ENCODE data around the gene TKTL1. TPM values are rescaled to one million over a fixed set of nuclear protein-coding genes. Genes with fewer than 3 reads are reported as not detected.
A peak's percentile ranks its signal among the peaks of the same experiment; 100 is the strongest.

The TKTL1 gene
- total RNA-seq, 4 donors from 2014 or later, result not detected

DNA sequence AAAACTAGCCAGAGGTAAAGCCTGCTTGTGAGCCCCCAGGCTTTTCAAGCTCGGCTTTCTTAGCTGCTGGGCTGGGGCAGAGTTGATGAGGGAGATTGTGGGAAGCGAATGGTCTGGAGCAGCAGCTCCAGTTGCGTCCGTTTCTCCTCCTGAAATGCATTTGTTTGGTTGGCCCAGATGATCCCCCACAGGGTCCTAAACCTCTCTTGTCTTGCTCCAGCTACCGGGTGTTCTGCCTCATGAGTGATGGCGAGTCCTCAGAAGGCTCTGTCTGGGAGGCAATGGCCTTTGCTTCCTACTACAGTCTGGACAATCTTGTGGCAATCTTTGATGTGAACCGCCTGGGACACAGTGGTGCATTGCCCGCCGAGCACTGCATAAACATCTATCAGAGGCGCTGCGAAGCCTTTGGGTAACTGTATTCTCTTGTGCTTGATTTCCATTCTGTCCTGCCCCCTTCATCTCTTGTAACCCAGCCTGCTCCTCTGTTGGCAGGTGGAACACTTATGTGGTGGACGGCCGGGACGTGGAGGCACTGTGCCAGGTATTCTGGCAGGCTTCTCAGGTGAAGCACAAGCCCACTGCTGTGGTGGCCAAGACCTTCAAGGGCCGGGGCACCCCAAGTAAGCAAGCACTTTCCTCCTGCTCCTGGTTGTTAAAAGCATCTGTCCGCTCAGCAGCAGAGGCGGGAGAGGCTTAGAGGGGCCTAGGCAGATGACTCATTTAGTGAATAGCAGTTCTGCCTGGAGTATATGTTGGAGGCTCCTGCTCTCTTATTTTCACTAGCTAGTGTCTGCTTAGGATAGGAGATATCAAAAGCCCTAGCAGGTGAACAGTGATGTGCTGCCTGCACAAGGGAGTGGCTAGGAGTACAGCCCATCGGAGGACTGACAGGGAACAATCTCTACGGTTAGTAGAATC lies 15.3 kb downstream of the TKTL1 start:
- no peak overlapping the region for H3K4me3 ChIP-seq
- no peaks in the 10 kb centered on the region for H3K27me3 ChIP-seq
- H3K4me1 ChIP-seq, result no peaks in the 10 kb centered on the region
- no peak overlapping the region for H3K27ac ChIP-seq
- no peak for DNase-seq
- H3K36me3 ChIP-seq, result no peaks in the 10 kb centered on the region
- no peak for TF ChIP-seq POLR2A (IDR thresholded peaks at IDR 0.05)
- TF ChIP-seq, protein P1, sequence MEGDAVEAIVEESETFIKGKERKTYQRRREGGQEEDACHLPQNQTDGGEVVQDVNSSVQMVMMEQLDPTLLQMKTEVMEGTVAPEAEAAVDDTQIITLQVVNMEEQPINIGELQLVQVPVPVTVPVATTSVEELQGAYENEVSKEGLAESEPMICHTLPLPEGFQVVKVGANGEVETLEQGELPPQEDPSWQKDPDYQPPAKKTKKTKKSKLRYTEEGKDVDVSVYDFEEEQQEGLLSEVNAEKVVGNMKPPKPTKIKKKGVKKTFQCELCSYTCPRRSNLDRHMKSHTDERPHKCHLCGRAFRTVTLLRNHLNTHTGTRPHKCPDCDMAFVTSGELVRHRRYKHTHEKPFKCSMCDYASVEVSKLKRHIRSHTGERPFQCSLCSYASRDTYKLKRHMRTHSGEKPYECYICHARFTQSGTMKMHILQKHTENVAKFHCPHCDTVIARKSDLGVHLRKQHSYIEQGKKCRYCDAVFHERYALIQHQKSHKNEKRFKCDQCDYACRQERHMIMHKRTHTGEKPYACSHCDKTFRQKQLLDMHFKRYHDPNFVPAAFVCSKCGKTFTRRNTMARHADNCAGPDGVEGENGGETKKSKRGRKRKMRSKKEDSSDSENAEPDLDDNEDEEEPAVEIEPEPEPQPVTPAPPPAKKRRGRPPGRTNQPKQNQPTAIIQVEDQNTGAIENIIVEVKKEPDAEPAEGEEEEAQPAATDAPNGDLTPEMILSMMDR (IDR thresholded peaks at IDR 0.05), result no peak
- no peaks in the 10 kb centered on the region for H3K9me3 ChIP-seq

DNA sequence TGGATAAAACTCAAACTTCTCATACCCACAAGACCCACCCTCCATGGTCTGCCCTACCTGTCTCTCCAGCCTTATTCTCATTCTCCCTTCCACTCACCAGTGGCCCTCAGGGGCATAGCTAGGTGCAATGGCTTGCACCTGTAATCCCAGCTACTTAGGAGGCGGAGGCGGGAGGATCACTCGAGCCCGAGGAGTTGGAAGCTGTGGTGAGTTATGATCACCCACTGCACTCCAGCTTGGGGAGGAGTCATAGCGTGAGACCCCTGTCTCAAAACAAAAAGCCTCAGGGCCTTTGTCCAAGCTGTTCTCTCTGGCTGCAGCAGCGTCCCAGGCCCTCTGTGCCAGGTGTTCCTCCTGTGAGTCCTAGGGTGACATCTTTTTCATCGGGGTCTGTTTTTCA lies 16.5 kb downstream of the TKTL1 start:
- DNase-seq, result no peak
- Histone ChIP-seq H3K9me3 (no peaks in the 10 kb centered on the region), H3K27me3 (no peaks in the 10 kb centered on the region), H3K36me3 (no peaks in the 10 kb centered on the region), H3K4me3 (no peak overlapping the region), H3K4me1 (no peaks in the 10 kb centered on the region), H3K27ac (no peak overlapping the region)
- TF ChIP-seq POLR2A (IDR thresholded peaks at IDR 0.05), result no peak
- TF ChIP-seq, protein P1 (IDR thresholded peaks at IDR 0.05), result no peak

DNA sequence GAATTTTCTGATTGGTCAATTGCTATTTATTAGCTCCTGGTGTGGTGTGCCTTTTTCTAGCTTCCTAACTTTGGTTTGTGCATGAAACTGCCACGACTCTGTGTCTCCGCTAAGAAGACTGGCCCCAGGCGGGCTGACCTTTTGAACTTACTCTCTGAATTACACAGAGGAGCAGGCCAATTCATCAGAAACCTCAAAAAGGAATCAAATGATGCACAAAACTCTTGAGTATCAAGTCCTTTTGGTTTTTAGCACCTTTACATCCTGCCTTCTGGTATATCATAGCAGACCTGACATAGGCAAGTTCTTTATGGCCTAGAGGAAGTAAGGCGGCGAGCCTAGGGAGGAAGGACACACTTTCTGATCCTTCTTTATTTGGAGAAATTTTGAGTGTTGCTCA lies 17.6 kb downstream of the TKTL1 start:
- TF ChIP-seq, protein P1 (IDR thresholded peaks at IDR 0.05), result no peak
- TF ChIP-seq POLR2A (IDR thresholded peaks at IDR 0.05), result no peak

DNA sequence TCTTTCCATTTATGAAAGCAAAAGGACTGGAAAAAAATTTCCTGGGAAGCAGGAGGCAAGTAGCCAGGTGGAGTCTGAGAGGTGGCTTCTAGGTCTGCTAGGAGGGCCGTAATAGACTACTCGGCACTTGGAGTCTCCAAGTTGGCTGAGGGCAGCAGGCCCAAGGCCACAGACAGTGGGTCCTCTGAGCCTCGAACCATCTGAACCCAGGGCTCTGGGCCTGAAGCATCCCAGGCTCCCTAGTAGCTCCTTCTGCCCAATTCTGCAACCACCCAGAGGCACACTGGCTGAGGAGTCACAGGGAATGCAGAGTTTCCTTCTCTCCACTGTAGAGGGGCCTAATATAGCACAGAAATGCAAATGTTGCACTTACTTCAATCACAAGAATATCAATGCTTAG lies 19.8 kb downstream of the TKTL1 start:
- Histone ChIP-seq H3K27me3 (no peaks in the 10 kb centered on the region), H3K9me3 (no peaks in the 10 kb centered on the region), H3K4me3 (no peak overlapping the region), H3K4me1 (no peaks in the 10 kb centered on the region), H3K27ac (no peak overlapping the region), H3K36me3 (no peaks in the 10 kb centered on the region)
- TF ChIP-seq, protein P1 (IDR thresholded peaks at IDR 0.05), result no peak
- no peak for TF ChIP-seq POLR2A (IDR thresholded peaks at IDR 0.05)
- no peak for DNase-seq

More for the DNA sequence above, 17.6 kb downstream of the TKTL1 start:
- no peak overlapping the region for H3K27ac ChIP-seq
- no peaks in the 10 kb centered on the region for H3K4me1 ChIP-seq
- no peaks in the 10 kb centered on the region for H3K36me3 ChIP-seq
- H3K27me3 ChIP-seq, result no peaks in the 10 kb centered on the region
- H3K4me3 ChIP-seq, result no peak overlapping the region
- DNase-seq, result no peak
- no peaks in the 10 kb centered on the region for H3K9me3 ChIP-seq

DNA sequence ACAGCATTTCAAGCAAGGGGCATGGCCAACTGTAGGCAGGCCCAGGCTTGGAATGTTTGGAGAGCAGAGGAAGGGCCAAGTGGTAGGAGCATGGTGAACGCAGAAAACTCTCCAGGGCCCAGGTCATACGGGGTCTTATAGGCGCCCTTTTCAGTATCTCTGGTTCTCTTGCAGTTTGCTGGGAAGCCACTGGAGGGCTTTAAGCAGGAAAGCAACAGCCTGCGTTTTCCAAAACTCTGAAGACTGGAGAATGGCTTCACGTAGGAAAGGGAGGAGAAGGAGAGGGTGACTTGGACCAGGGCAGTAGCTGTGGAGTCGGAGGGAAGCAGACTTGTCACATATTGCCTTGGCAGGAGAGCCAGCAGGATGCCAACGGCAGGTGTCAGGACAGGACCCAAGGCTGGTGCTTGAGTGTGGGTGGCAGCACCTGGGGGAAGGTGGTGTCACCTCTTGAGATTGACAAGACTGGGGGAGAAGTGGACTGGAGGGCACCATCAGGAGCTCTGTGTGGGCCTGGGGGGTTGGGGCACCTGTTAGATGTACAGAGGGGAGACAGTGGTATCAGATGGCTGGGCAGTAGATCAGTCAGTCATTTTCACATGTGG lies 21.9 kb downstream of the TKTL1 start:
- no peak for DNase-seq
- Histone ChIP-seq H3K36me3 (no peaks in the 10 kb centered on the region), H3K9me3 (no peaks in the 10 kb centered on the region), H3K27ac (no peak overlapping the region), H3K4me3 (no peak overlapping the region), H3K4me1 (no peaks in the 10 kb centered on the region), H3K27me3 (no peaks in the 10 kb centered on the region)
- no peak for TF ChIP-seq POLR2A (IDR thresholded peaks at IDR 0.05)
- TF ChIP-seq, protein P1 (IDR thresholded peaks at IDR 0.05), result peak in 4 of 6 experiments; percentile 19 to 35 (median 26)

All from Peyer's patch (tissue), 4 donors.